K562 (cell line): Measurements from ENCODE around the gene GOPC. TPM values are rescaled to one million over a fixed set of nuclear protein-coding genes. Genes with fewer than 3 reads are reported as not detected.

Experiments
- ATAC-seq: fragments of 200-7000 bp; cut with Tn5 transposase; 3 replicates; pipeline ENCODE4 v1.9.1; 2020; ENCODE audit warnings: moderate library complexity
- BruUV-seq: library from RNA; stranded (reverse); fragments of 400-500 nt; replicated peaks from 2 replicates; lab custom pipeline; 2021; lab: Mats Ljungman, UMichigan
- CTCF ChIA-PET: fragments of 300-600 bp; formaldehyde crosslinking; extraction: SDS; loops from one replicate; lab custom pipeline; 2021; ENCODE audit warnings: low intra/inter-chr PET ratio; lab: Yijun Ruan, JAX
- POLR2A ChIA-PET: fragments of 300-600, 350-650 bp; sonication (Branson Sonifier 250); formaldehyde crosslinking; extraction: SDS; loops from one replicate; lab custom pipeline; 2021; ENCODE audit warnings: antibody characterized with exemption, inconsistent platforms; lab: Yijun Ruan, JAX
- DNase-seq, 4 experiments: peaks; one replicate each; pipeline versions ENCODE4 v3.0.0 to v3.0.0-alpha.2; 2011 to 2018; ENCODE audit warnings: low spot score in 3 of 4, mixed read lengths in 3 of 4; ENCODE audit errors: extremely low read depth in 1 of 4
- FAIRE-seq: peaks from 2 replicates; lab custom pipeline; 2011; peaks lifted over from hg19 to GRCh38; lab: Jason Lieb, UNC
- H2AFZ ChIP-seq: 2 replicates; pipeline ENCODE4 v1.6.0; 2011; ENCODE audit warnings: low read depth, low read length, control low read depth, inconsistent platforms
- H3K27ac ChIP-seq: fragments of 200-600 bp; 3 replicates; pipeline ENCODE4 v1.8.0; 2011; ENCODE audit warnings: low read depth, mild to moderate bottlenecking, control low read depth, inconsistent platforms, low read length, moderate library complexity, mixed read lengths; ENCODE audit errors: extremely low read depth
- H3K27me3 ChIP-seq, 2 experiments: fragments of 300-600 bp in 1 of 2; 2 replicates in 1 of 2; 3 replicates in 1 of 2; pipeline versions ENCODE4 v1.6.0 to v1.8.0; 2011; ENCODE audit warnings: inconsistent platforms in 2 of 2, low read length in 2 of 2, mild to moderate bottlenecking in 1 of 2, mixed read lengths in 1 of 2, moderate library complexity in 1 of 2; ENCODE audit not compliant: control insufficient read depth in 2 of 2, insufficient read depth in 2 of 2
- H3K36me3 ChIP-seq: fragments of 300-600 bp; 3 replicates; pipeline ENCODE4 v1.8.0; 2011; ENCODE audit warnings: mild to moderate bottlenecking, low read length, inconsistent platforms; ENCODE audit not compliant: control insufficient read depth, insufficient read depth
- H3K4me1 ChIP-seq, 2 experiments: fragments of 200-600 bp in 1 of 2; replicated peaks in 1 of 2; 2 replicates in 1 of 2; 3 replicates in 1 of 2; pipeline versions ENCODE4 v1.5.1 to v1.8.0; 2011; ENCODE audit warnings: inconsistent platforms in 2 of 2, low read length in 2 of 2, mild to moderate bottlenecking in 1 of 2, mixed read lengths in 1 of 2, moderate library complexity in 1 of 2; ENCODE audit not compliant: control insufficient read depth in 2 of 2, insufficient read depth in 2 of 2
- H3K4me2 ChIP-seq: 2 replicates; pipeline ENCODE4 v1.6.1; 2011; ENCODE audit warnings: low read length, control low read depth, inconsistent platforms, mixed read lengths; ENCODE audit not compliant: insufficient read depth
- H3K4me3 ChIP-seq: fragments of 200-600 bp; sonication (generic), shearing (Covaris generic); 2 replicates; pipeline ENCODE4 v1.5.1; 2016; ENCODE audit warnings: control low read depth, inconsistent platforms
- H3K79me2 ChIP-seq: fragments of 200-600 bp; 3 replicates; pipeline ENCODE4 v1.8.0; 2011; ENCODE audit warnings: low read length, inconsistent platforms; ENCODE audit not compliant: control insufficient read depth, insufficient read depth
- H3K9ac ChIP-seq, 2 experiments: 2 replicates each; pipeline versions ENCODE4 v1.6.0 to v1.6.1; 2011; ENCODE audit warnings: low read depth in 2 of 2, low read length in 2 of 2, control low read depth in 1 of 2, inconsistent platforms in 1 of 2, mild to moderate bottlenecking in 1 of 2, mixed read lengths in 1 of 2; ENCODE audit not compliant: insufficient read depth in 1 of 2
- H3K9me1 ChIP-seq: one replicate; pipeline ENCODE4 v1.6.0; 2011; ENCODE audit warnings: inconsistent platforms, mild to moderate bottlenecking, low read length, moderate library complexity; ENCODE audit not compliant: control insufficient read depth, insufficient read depth
- H3K9me3 ChIP-seq: replicated peaks from 2 replicates; pipeline ENCODE4 v1.5.1; 2011; ENCODE audit warnings: low read depth, low read length, inconsistent platforms; ENCODE audit not compliant: control insufficient read depth, insufficient read depth
- H4K20me1 ChIP-seq: replicated peaks from 2 replicates; pipeline ENCODE4 v1.6.1; 2011; ENCODE audit warnings: low read length, inconsistent platforms, mixed read lengths; ENCODE audit not compliant: control insufficient read depth, insufficient read depth
- ARHGAP35 ChIP-seq: fragments of 450-650 bp; IDR thresholded peaks from 2 replicates; pipeline ENCODE4 v1.6.1; 2018; ENCODE audit not compliant: partially characterized antibody
- ETS2 ChIP-seq: IDR thresholded peaks from 2 replicates; pipeline ENCODE4 v1.6.1; 2016; ENCODE audit warnings: borderline replicate concordance, missing genetic modification characterization, mild to moderate bottlenecking, moderate library complexity, missing compliant biosample characterization; ENCODE audit not compliant: poor library complexity, severe bottlenecking
- EWSR1 ChIP-seq: fragments of 450-650 bp; IDR thresholded peaks from 2 replicates; pipeline ENCODE4 v1.6.1; 2018; ENCODE audit warnings: borderline replicate concordance, mild to moderate bottlenecking, low read depth, moderate library complexity; ENCODE audit not compliant: partially characterized antibody
- FOXJ3 ChIP-seq: sonication (generic); formaldehyde crosslinking; IDR thresholded peaks from 2 replicates; pipeline ENCODE4 v1.4.0; 2020; ENCODE audit warnings: mild to moderate bottlenecking, missing genetic modification reagents
- IRF2 ChIP-seq: sonication (generic); formaldehyde crosslinking; IDR thresholded peaks from 2 replicates; pipeline ENCODE4 v1.8.1; 2022; ENCODE audit warnings: mild to moderate bottlenecking, missing genetic modification reagents
- JUN ChIP-seq, 2 experiments: sonication (generic) in 1 of 2; formaldehyde crosslinking in 1 of 2; IDR thresholded peaks; 2 replicates each; pipeline versions ENCODE4 v1.6.1 to v1.8.0; 2012 to 2022; ENCODE audit warnings: borderline replicate concordance in 2 of 2, mild to moderate bottlenecking in 2 of 2, improper control_type of control experiment in 1 of 2, low read depth in 1 of 2, low read length in 1 of 2, missing genetic modification reagents in 1 of 2
- MEF2D ChIP-seq: conservative IDR thresholded peaks from 2 replicates; pipeline ENCODE4 v1.6.1; 2016; ENCODE audit warnings: low read depth, missing genetic modification characterization, missing compliant biosample characterization
- NR3C1 ChIP-seq: sonication (generic); formaldehyde crosslinking; IDR thresholded peaks from 2 replicates; pipeline ENCODE4 v1.8.1; 2022; ENCODE audit warnings: missing genetic modification reagents
- PML ChIP-seq: IDR thresholded peaks from 2 replicates; pipeline ENCODE4 v1.6.1; 2012; ENCODE audit warnings: low read length, inconsistent platforms
- POLR2AphosphoS2 ChIP-seq: IDR thresholded peaks from 2 replicates; pipeline ENCODE4 v1.6.1; 2012; ENCODE audit warnings: low read length, improper control_type of control experiment
- RBM22 ChIP-seq: fragments of 200-400 bp; formaldehyde crosslinking; IDR thresholded peaks from 2 replicates; pipeline ENCODE4 v1.6.1; 2018; ENCODE audit warnings: low read length, low read depth; ENCODE audit not compliant: poor library complexity, severe bottlenecking
- RBM25 ChIP-seq: fragments of 200-400 bp; formaldehyde crosslinking; IDR thresholded peaks from 2 replicates; pipeline ENCODE4 v1.6.1; 2018; ENCODE audit warnings: low read length, low read depth, moderate library complexity; ENCODE audit not compliant: severe bottlenecking
- SAFB2 ChIP-seq: fragments of 200-400 bp; formaldehyde crosslinking; IDR thresholded peaks from 2 replicates; pipeline ENCODE4 v1.6.1; 2018; ENCODE audit warnings: borderline replicate concordance, low read length, low read depth, moderate library complexity; ENCODE audit not compliant: severe bottlenecking
- SIN3A ChIP-seq, 2 experiments: fragments of 150-350 bp in 1 of 2; IDR thresholded peaks; 2 replicates each; pipeline ENCODE4 v1.6.1; 2011 to 2016; ENCODE audit warnings: borderline replicate concordance in 2 of 2, low read depth in 2 of 2, low read length in 2 of 2, mild to moderate bottlenecking in 2 of 2, moderate library complexity in 2 of 2; ENCODE audit not compliant: control insufficient read depth in 1 of 2
- SMARCE1 ChIP-seq: fragments of 450-650 bp; IDR thresholded peaks from 2 replicates; pipeline ENCODE4 v1.7.1; 2016; ENCODE audit warnings: mild to moderate bottlenecking
- ZNF830 ChIP-seq: fragments of 250-450 bp; sonication (Bioruptor Pico); IDR thresholded peaks from 2 replicates; pipeline ENCODE4 v1.5.0; 2021; ENCODE audit warnings: mild to moderate bottlenecking
- WGBS: fragments of 100-300 bp; shearing (Covaris generic); methylation state at CpG from one replicate; pipeline ENCODE4 v1.1.6; 2016; ENCODE audit warnings: low coverage, mixed read lengths; ENCODE audit not compliant: insufficient coverage; ENCODE audit errors: missing lambda C conversion rate; 5-methylcytosine and 5-hydroxymethylcytosine counted together
- in situ Hi-C: fragments of 300-500 bp; cut with MboI; formaldehyde crosslinking; loops from 4 replicates; pipeline ENCODE4 v1.15.0; 2018; ENCODE audit warnings: inconsistent platforms, mixed read lengths
- intact Hi-C: fragments of 100-400 bp; cut with micrococcal nuclease; formaldehyde crosslinking; loops from 2 replicates; pipeline ENCODE4 v1.14.2; 2022
- polyA plus RNA-seq, 8 experiments: library from polyadenylated mRNA; depleted of rRNA in 4 of 8; stranded (reverse) in 5 of 8; unstranded in 3 of 8; fragments of >200 nt; fragmentation: Nextera tagmentation in 2 of 8; fragmentation: Illumina TruSeq in 1 of 8; extraction: Ambion mirVana in 2 of 8; extraction: Trizol in 1 of 8; gene quantifications; 2 replicates each; pipeline versions ENCODE4 v1.2.1 to v1.2.3, GENCODE V29; 2011 to 2014; ENCODE audit warnings: inconsistent platforms in 1 of 8, missing spikeins in 1 of 8
- total RNA-seq, 7 experiments: library from RNA; depleted of rRNA in 6 of 7; stranded (reverse); fragments of >200 nt in 6 of 7; fragmentation: Illumina TruSeq in 2 of 7; extraction: Trizol in 2 of 7; gene quantifications; 2 replicates each; pipeline versions ENCODE4 v1.2.1 to v1.2.3, GENCODE V29; 2011 to 2021; ENCODE audit warnings: low replicate concordance in 1 of 7
- TF ChIP-seq, protein P1 (sequence below): fragments of 250-450 bp; sonication (Bioruptor Pico); IDR thresholded peaks from 2 replicates; pipeline ENCODE4 v1.8.0; 2021; ENCODE audit warnings: borderline replicate concordance, mild to moderate bottlenecking, moderate library complexity; ENCODE audit not compliant: poor library complexity, severe bottlenecking
- TF ChIP-seq, protein P2 (sequence below): fragments of 450-650 bp; formaldehyde crosslinking; IDR thresholded peaks from 2 replicates; pipeline ENCODE4 v1.4.0; 2020; ENCODE audit warnings: mild to moderate bottlenecking
- TF ChIP-seq, protein P3 (sequence below): sonication (generic); formaldehyde crosslinking; IDR thresholded peaks from 2 replicates; pipeline ENCODE4 v1.8.0; 2022; ENCODE audit warnings: mild to moderate bottlenecking, missing genetic modification reagents

The GOPC gene
- total and polyA plus RNA-seq, 9 of the 15 experiments (the other 6 are each of a cell fraction or from before 2014, with no cell fraction given) = 10.0 to 32.2 (median 25.6) TPM

DNA sequence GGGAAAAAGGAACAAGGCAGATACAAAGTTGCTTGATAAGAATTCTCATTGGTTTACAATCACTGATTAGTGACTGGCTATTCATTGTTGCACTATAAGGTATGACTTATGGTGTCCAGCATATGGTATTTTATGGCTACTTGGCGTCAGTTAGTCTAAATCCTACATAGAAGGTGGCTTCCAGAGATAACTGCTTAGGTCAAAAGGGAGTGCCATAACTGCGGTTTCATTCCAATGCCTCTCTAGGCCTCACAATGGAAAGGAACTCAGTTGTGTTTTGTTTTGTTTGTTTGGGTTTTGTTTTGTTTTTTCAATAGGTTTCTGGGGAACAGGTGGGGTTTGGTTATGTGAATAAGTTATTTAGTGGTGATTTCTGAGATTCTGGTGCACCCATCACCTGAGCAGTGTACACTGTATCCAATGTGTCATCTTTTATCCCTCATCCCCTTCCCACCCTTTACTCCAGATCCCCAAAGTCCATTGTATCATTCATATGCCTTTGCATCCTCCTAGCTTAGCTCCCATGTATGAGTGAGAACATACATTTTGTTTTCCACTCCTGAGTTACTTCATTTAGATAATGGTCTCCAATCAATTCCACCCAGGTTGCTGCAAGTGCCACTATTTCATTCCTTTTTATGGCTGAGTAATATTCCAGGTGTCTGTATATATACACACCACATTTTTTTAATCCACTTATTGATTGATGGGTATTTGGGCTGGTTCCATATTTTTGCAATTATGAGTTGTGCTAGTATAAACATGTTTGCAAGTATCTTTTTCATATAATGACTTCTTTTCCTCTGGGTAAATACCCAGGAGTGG is 7.0 kb downstream of the GOPC start:
- H3K36me3 ChIP-seq = peaks cover 35% of the 10 kb centered on the region
- peaks cover 78% of the 10 kb centered on the region for H3K79me2 ChIP-seq
- no peaks in the 10 kb centered on the region for H3K27me3 ChIP-seq
- DNase-seq (peak; percentile 27 to 82 (median 47)), ATAC-seq (peak; percentile 87), FAIRE-seq (peak; percentile 82)
- peak overlapping the region; percentile 42; the same call in 1 of the 3 replicates for H3K27ac ChIP-seq
- intact Hi-C loops = no loop called here
- H4K20me1 ChIP-seq = no peaks in the 10 kb centered on the region; the same call in none of the 2 replicates
- H3K4me3 ChIP-seq = no peak overlapping the region
- H2AFZ ChIP-seq = no peak overlapping the region
- in situ Hi-C loops = no loop called here
- H3K4me2 ChIP-seq = peak overlapping the region; percentile 6; the same call in 1 of the 2 replicates
- H3K4me1 ChIP-seq = peaks cover 0 to 21% of the 10 kb centered on the region in 2 experiments; a peak in 3 of 5 replicates
- no peaks in the 10 kb centered on the region for H3K9me1 ChIP-seq
- H3K9ac ChIP-seq = no peak overlapping the region
- no TSS peak for BruUV-seq
- H3K9me3 ChIP-seq = peaks cover 15% of the 10 kb centered on the region
- POLR2A ChIA-PET = no interaction called here
- CTCF ChIA-PET = no interaction called here
- WGBS = 0% methylated on average over 2 of the region's 2 CpGs
- no peak for TF ChIP-seq ETS2 (tag)
- no peak for TF ChIP-seq JUN (IDR thresholded peaks at IDR 0.05; ENCODE audit: borderline replicate concordance, low read depth, low read length)
- no peak for TF ChIP-seq JUN (CRISPR knock-in tag; IDR thresholded peaks at IDR 0.05; ENCODE audit: borderline replicate concordance)
- peak; percentile 65 for TF ChIP-seq PML
- no peak for TF ChIP-seq MEF2D
- TF ChIP-seq RBM22 = no peak
- no peak for TF ChIP-seq ZNF830 (CRISPR knock-in tag)
- no peak for TF ChIP-seq NR3C1
- no peak for TF ChIP-seq POLR2AphosphoS2
- TF ChIP-seq SIN3A (IDR thresholded peaks at IDR 0.05; ENCODE audit: borderline replicate concordance in 2 of 2, control insufficient read depth in 1 of 2, low read depth in 2 of 2, low read length in 2 of 2) = no peak
- no peak for TF ChIP-seq IRF2 (CRISPR knock-in tag)
- TF ChIP-seq ARHGAP35 = no peak
- TF ChIP-seq, protein P1, sequence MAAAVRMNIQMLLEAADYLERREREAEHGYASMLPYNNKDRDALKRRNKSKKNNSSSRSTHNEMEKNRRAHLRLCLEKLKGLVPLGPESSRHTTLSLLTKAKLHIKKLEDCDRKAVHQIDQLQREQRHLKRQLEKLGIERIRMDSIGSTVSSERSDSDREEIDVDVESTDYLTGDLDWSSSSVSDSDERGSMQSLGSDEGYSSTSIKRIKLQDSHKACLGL (CRISPR knock-in tag) = no peak
- no peak for TF ChIP-seq SAFB2
- TF ChIP-seq, protein P2, sequence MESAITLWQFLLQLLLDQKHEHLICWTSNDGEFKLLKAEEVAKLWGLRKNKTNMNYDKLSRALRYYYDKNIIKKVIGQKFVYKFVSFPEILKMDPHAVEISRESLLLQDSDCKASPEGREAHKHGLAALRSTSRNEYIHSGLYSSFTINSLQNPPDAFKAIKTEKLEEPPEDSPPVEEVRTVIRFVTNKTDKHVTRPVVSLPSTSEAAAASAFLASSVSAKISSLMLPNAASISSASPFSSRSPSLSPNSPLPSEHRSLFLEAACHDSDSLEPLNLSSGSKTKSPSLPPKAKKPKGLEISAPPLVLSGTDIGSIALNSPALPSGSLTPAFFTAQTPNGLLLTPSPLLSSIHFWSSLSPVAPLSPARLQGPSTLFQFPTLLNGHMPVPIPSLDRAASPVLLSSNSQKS = no peak
- TF ChIP-seq, protein P3, sequence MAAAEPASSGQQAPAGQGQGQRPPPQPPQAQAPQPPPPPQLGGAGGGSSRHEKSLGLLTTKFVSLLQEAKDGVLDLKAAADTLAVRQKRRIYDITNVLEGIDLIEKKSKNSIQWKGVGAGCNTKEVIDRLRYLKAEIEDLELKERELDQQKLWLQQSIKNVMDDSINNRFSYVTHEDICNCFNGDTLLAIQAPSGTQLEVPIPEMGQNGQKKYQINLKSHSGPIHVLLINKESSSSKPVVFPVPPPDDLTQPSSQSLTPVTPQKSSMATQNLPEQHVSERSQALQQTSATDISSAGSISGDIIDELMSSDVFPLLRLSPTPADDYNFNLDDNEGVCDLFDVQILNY (CRISPR knock-in tag) = no peak
- TF ChIP-seq EWSR1 = no peak
- TF ChIP-seq RBM25 = peak; percentile 10
- no peak for TF ChIP-seq FOXJ3
- TF ChIP-seq SMARCE1 = peak; percentile 64; the same call in 1 of the 2 replicates
